GM21723 (cell line): ENCODE data around the gene FAM24A.

Experiments used
- ATAC-seq: cut with Tn5 transposase; IDR thresholded peaks from one replicate; pipeline ENCODE4 v1.9.1; 2021; ENCODE audit warnings: mild to moderate bottlenecking, moderate library complexity; ENCODE audit not compliant: unreplicated experiment

FAM24A gene

DNA sequence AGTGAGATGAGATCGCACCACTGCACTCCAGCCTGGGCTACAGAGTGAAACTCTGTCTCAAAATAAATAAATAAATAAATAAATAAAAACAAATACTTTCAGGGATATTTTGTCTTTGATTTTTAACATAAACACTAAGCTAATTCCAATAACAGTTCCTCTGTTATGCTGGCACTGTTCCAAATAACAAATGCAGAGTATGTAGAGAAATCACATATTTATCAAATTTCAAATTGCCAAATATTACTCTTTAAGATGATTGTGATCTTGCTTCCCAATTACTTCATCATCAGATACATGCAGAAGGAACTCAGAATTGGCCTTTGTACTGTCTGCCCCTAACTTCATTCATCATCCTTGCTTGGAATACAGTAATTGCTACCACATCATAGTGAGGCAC lies 19.7 kb downstream of the FAM24A start:
- no peak for ATAC-seq

DNA sequence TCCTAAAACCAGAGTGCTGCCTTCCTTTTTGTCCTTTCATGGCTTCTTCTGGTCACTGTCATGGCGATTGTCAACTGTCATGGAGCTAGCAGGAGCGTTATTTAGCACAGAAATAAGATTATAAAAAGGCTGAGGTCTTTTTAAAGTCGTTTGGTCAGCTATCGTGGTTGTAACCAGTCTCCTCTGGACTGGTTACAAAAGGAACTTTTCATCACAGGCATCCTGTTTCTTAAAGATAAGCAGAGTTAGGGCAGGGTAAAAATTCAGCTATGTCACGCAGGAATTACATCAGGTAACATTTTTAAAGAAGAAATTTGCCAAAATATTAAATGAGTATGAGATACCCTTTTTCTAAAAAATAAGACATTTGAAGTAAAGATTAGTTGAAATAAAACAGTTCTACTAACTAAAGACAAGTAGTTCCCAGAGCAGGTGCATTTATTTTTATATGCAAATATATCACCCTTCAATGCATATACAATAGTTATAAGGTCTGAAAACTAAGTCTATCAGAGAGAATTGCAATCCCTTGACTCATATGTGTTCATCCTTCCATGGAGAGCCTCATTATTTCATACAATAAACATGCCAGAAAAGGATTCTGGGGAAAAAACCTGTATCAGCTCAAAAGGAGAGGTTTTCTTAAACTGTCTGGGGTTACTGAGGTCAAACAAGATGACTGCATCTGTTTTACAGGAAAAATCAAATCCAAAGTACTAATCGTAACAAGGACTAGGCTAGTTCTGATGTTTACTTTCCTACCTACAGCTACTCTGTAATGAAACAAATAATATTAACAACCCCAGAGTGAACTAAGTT lies 20.9 kb downstream of the FAM24A start:
- no peak for ATAC-seq

DNA sequence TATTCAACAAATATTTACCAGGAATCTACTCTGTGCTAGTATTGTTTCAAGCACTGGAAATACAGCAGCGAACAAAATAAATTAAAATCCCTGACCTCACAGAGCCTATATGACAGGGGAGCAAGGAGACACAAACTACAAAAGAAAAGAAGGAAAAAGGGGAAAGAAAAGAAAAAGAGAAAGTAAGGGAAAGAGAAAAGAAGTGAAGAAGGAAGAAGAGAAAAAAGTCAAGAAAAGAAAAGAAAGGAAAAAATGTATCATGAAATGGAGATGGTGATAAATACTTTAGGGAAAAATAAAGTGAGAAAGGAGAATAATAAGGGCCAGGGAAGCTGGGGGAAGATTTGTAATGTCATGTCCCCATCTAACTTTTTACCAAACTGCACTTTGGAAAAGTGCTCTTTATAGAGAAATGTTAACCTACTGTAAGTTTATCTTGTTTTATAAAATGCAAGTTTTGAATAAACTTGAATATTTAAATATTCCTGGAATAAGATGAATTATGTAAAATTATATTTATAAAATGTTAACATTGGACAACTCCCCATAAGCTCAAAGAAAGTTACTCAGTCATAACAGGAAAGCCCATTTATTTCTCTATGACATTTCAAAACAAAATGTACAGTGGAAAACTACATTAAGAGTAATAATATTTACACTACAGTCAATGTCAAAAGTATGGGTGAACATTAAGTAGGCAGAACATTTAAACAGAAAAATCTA lies 28.9 kb downstream of the FAM24A start:
- no peak for ATAC-seq

DNA sequence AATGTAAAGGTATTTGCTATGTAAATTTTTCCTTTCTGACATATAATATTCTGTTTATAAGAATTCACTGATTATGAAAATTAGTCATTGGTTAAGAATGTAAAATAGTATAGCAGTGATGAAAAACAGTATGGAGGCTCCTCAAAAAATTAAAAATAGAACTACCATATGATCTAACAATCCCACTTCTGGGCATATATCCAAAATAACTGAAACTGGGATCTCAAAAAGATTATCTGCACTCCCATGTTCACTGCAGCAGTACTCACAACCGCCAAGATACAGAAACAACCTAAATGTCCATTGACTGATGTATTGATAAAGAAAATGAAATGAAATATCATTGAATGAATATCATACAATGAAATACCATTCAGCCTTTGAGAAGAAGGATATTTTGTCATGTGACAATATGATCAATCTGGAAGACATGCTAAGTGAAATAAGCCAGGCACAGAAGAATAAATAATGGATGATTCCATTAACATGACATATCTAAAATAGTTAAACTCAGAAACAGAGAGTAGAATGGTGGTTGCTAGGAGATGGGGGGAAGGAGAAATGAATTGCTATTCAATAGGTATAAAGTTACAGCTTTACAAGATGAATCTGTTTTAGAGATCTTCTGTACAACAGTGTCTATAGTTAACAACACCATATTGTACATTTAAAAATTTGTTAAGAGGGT lies 29.6 kb downstream of the FAM24A start:
- no peak for ATAC-seq

DNA sequence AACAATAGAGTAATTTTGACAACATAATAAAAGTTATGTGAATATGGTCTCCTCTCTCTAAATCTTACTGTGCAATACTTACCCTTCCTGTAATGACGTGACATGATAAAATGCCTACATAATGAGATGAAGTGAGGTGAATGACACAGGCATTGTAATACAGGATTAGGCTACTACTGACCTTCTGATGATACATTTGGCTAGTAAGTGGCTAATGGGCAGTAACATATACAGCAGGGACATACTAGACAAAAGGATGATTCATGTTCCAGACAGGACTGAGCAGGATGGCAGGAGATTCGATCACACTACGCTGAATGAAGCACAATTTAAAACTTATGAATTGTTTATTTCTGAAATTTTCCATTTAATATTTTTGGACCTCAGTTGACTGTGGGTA lies 38.9 kb downstream of the FAM24A start:
- ATAC-seq, result no peak

DNA sequence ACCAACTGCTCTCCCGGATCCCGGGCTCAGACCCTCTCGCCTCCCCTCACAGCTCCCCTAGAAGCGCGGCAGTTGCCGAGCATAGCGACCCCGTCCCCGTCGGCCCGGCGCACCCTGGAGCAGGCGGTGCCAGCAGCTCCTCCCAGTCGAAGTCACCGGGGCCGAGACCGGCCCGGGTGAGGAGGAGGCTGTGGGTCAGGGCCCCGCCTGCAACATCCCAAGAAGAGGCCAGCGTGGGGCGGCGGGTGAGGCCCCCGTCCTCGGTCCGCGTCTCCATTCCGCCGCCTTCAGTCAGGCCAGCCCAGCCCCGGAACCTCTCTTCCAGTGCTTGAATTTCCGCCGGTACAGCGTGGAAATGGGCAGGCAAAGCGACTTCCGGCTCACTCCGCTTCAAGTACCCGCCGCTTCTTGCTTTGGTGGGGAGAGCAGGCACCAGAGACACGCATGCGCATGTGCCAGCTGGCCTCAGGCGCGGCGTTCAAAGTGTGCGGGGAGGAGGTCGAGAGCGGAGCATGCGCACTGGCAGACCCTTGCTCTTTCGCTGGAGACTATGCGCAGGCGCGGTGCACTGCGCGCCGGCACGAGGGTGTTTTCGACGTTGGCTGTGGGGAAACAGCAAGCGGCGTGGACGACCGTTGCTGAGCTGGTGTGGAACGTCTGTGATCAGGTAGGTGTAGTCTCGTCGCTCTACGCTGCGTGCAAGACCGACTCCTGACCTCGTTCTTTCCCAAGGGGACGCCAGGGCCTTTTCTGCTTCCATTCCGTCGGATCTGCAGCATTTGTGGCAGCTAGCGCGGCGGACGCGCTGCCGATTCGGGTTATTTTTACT lies 43.7 kb downstream of the FAM24A start, which contains the start of gene C10orf88:
Gene C10orf88 (minus strand): TSS at position 326 of the 829 bp plus-strand sequence. CDS start 49 bp downstream, at position 277.
- peak; percentile 98 for ATAC-seq

DNA sequence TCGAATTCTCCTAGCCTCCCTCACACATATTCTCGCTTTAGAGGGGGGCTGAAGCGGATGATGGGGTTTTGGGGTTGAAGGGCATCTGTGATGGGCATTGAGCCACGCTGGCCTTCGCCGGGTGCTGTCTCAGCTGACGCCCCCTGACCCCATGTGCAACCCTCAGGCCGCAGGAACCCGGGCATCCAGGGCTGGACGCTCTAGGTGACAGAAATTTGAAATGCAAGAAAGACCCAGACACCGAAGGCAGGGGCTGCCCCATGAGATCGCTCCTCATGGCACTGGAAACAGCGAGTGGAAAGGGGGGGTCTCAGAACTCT lies 44.3 kb downstream of the FAM24A start:
- ATAC-seq, result no peak

DNA sequence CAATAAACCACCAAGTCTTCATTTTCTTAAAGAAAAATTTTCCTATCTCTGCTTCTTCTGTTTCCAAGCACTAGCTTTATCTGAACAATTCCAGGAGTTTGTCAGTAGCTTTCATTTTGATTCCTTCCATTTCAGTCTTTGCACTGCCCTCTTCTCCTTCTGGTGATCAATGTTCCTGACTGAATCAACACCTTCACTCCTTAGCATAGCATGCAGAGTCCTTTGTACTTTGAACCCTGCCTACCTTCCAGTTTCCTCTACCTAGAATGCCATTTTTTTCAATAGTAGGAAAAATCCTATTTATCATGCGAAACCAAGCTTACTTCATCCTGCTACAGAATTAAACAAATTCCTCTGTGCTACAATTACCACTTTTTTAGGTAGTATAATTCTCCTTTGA lies 45.5 kb downstream of the FAM24A start:
- ATAC-seq, result no peak

DNA sequence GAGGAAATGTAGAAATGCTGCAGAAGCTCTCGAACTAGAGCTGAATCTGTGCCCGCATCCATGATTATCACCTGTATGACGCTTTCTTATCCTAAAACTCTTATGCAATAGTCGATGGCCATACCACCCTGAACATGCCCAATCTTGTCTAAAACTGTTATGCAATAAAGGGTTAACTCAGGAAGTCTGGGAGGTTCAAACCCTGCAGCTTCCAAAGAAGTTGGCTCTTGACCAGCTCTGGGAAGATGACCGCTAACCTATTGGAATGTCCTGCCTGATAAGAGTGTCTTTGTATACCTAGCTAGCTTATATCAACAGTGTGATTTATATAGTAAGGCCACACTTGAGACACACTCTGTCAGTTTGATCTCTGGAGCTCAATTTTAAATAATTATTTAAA lies 47.1 kb downstream of the FAM24A start:
- ATAC-seq, result no peak

DNA sequence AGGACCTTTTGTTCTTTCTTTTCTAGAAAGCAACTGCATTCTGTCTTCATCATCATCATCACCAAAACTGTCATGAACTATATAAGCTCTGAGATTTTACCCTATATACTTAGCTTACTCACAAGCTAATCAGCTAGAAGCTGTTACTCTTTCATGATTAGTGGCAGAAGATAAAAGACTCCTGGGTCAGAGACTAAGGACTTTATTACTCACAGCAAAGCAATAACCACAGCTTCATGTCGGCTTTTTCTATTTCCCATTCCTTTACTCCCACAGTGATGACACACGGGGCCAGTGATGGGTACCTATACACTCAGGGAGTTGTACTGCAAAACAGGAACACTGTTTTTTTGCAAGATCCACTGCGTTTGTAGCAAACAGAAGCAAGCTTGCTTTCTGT lies 52.0 kb downstream of the FAM24A start:
- ATAC-seq, result no peak
